HG03439 (cell line): Measurements from ENCODE around the gene MBD3L1.

ENCODE experiments used
- ATAC-seq: cut with Tn5 transposase; IDR thresholded peaks from one replicate; pipeline ENCODE4 v1.9.1; 2021; ENCODE audit warnings: mild to moderate bottlenecking, moderate library complexity; ENCODE audit not compliant: unreplicated experiment

The MBD3L1 gene

DNA sequence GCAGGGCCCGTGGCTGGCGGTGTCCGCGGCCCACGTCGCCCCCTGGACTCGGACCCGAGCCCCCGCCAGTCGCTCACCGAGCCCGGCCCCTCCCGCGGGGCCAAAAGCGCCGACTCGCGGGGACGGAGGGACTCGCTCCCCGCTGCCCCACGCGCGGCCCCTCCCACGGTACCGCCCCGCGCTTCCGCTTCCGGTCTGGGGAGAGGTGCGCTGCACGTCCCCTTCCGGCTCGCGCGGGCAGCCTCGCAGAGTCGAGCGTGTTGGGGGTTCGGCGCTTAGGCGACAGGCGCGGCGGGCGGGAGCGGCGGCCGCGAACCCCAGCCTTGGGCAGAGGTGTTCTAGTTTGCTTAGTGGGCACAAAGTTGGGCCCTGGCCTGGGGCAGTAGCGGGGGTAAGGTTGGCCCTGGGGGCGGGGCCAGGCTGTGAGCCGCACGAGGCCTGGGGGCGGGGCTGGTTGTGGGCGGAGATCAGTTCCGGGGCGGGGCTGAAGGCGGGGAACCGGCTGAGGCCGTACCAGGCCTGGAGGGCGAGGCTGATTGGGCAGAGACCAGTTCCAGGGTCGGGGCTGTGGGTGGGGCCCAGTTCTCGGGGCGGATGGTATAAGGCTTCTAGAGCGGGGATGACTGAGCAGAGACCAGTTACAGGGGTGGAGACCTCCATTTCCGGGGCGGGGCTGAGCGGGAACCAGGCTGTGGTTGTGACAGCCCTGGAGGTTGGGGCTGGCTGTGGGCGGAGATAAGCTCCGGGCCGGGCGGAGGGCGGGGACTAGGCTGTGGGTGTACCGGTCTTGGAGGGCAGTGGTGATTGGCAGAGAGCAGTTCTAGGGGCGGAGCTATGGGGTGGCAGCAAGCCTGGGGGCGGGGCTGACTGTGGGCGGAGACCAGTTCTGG is at the start of gene MBD3L1, which contains the start of gene ZNF558:
Gene MBD3L1 (plus strand): TSS at position 246 of the 890 bp plus-strand sequence. CDS start 10,302 bp downstream, outside the sequence.
Gene ZNF558 (minus strand): TSS at position 173 of the 890 bp plus-strand sequence. CDS start 9,645 bp downstream, outside the sequence.
- ATAC-seq, result peak; percentile 80

DNA sequence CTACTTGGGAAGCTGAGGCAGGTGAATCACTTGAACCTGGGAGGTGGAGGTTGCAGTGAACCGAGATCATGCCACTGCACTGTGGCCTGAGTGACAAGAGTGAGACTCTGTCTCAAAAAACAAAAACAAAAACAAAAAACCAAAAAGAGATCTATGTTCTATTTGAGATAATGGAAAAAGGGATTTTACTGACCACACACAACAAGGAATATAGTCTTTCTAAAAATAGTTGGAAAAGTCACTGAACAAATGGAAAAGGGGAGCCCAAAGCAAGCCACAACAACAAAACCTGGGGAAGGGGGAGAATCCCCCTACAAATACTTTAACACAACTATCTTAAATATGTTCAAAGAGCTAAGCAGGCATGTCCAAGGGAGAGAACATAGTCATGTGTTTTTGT is 37.4 kb upstream of the MBD3L1 start:
- ATAC-seq, result no peak

- ATAC-seq, result no peak
These were observed 25.5 kb upstream of the MBD3L1 start for GRCh38 chr19:8806661-8807060.

GRCh38 chr19:8811315-8812172 is 20.6 kb upstream of the MBD3L1 start:
- no peak for ATAC-seq

- no peak for ATAC-seq
These were observed 18.0 kb upstream of the MBD3L1 start for GRCh38 chr19:8814176-8814575.

GRCh38 chr19:8815780-8816179 is 16.4 kb upstream of the MBD3L1 start:
- no peak for ATAC-seq

DNA sequence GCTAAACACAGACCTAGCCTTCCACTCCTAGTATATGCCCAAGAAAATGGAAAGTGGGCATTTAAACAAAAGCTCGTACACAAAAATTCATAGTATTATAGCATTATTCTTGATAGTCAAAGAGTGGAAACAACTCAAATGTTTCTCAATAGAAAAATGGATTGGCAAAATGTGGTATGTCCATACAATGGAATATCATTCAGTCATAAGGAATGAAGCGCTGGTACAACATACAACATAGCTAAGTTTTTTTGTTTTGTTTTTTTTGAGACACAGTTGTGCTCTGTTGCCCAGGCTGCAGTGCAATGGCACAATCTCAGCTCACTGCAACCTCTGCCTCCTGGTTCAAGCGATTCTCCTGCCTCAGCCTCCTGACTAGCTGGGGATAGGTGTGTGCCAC is 11.9 kb upstream of the MBD3L1 start:
- no peak for ATAC-seq

GRCh38 chr19:8821748-8822241 is 10.4 kb upstream of the MBD3L1 start:
- no peak for ATAC-seq

GRCh38 chr19:8826371-8826770 is 5.8 kb upstream of the MBD3L1 start:
- no peak for ATAC-seq

- no peak for ATAC-seq
These were observed 4.9 kb upstream of the MBD3L1 start for GRCh38 chr19:8827277-8827676.

- ATAC-seq, result no peak
These were observed 804 bp upstream of the MBD3L1 start for GRCh38 chr19:8831373-8831772.

GRCh38 chr19:8831832-8832131 is 395 bp upstream of the MBD3L1 start:
- peak; percentile 23 for ATAC-seq

GRCh38 chr19:8835446-8835845 is 3.3 kb downstream of the MBD3L1 start:
- ATAC-seq, result no peak

GRCh38 chr19:8835877-8836276 is 3.7 kb downstream of the MBD3L1 start:
- ATAC-seq, result no peak

DNA sequence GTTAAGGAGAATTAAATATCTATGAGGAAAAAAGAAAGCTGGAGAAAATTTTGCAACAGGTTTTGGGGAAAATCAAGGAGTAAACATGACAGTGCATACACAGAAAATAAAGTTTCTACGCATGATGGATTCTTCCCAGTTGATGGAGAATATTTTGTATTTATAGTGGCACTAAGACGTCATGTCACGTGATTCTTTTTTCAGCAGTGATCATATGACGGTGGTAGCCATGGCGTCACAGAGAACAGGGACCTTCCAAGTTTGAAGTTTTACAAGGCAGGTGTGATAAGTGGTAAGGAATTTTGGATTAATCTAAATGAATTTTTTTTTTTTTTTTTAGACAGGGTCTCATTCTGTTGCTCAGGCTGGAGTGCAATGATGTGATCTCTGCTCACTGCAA is 8.5 kb downstream of the MBD3L1 start:
- no peak for ATAC-seq

GRCh38 chr19:8846819-8847218 is 14.6 kb downstream of the MBD3L1 start:
- no peak for ATAC-seq

DNA sequence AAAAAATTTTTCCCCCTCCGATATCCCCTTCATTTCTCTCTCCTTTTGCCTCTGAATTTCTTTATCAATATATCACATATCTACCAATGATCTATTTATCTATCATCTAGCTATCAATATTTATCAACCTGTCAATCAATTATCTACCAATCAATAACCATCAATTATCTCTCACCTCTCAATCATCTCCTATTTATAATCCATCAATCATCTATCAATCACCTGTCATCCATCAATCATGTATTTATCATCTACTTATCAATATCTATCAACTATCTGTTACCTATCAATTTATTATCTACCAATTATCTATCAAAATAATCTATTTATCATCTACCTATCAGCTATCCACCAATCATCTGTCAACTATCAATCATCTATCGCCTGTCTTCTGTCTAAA is 17.1 kb downstream of the MBD3L1 start:
- no peak for ATAC-seq

DNA sequence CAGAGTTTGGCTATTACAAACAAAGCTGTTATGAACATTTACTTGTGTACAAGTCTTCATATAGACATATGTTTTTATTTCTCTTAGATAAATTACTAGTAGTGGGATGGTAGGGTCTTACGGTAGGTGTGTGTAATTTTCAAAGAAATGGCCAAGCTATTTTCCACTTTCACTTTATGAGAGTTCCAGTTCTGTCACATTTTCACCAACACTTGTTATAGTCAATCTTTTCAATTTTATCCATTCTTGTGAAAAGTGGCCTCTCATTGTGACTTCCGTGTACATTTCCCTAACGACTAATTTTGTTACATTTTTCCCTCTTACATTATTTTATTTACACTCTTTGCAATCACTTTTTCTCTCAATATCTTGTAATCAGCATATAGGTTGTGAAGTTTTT is 18.3 kb downstream of the MBD3L1 start:
- no peak for ATAC-seq

DNA sequence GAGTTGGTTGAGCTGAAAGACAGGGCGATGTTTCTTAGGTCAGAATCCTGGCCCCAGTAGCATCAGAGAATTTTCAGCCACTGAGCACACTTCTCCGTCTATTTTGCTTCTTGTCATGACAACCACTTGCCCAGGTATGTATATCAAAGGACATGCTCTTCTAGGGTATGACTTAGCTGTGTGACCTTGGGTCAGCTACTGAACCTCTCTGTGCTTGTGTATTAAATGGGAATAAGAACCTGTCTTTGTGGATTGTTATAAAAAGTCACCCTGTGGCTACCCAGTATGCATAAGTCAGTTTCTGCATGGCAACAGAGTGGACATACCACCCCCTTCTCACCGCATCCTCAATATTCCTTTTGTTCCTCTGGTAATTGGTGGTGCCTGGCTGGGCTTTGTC is 26.1 kb downstream of the MBD3L1 start:
- no peak for ATAC-seq

DNA sequence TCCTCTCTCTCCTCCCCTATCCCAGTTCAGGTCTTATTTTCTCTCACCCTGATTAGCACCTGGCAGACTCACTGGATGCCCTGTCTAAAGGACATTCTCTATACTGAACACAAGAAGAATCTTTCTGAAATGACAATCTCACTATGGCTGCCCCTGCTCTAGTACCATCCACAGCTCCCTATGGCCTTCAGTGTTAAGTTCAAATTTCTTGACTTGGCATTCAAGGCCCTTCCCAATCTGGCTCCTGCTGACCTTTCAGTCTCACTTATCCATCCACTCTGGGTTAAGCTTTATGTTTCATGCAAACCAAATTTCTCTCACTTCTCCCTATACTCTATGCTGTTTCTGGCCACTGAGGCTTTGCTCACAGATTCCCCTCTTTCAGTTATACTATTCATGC is 34.2 kb downstream of the MBD3L1 start:
- no peak for ATAC-seq

GRCh38 chr19:8877854-8878705 is 45.9 kb downstream of the MBD3L1 start:
- no peak for ATAC-seq
